Left cardiac atrium (tissue), 4 donors: ENCODE results near the gene HSPE1. TPM values are rescaled to one million over a fixed set of nuclear protein-coding genes. Genes with fewer than 3 reads are reported as not detected.
"Not testable (repeated sequence)": the region's sequence is repeated elsewhere in the genome, so short reads cannot be mapped to it uniquely, and the experiment has no call there.

Source experiments
- ATAC-seq, 2 donors: fragments of 200-7000 bp; cut with Tn5 transposase; one replicate each; pipeline ENCODE4 v1.9.1; 2020; ENCODE audit warnings: mild to moderate bottlenecking in 2 of 2, moderate library complexity in 2 of 2
- DNase-seq: peaks from one replicate; pipeline ENCODE4 v3.0.0-alpha.2; 2020
- intact Hi-C, 2 donors: fragments of 100-400 bp; cut with DNase I; formaldehyde crosslinking; loops; one replicate each; pipeline versions ENCODE4 v1.14.1 to v1.15.1; 2022 to 2023
- total RNA-seq, 2 donors: library from RNA; stranded (reverse); fragmentation: NEBNext Ultra II Directional; extraction: Animal tissue kit (Norgen Biotek cat#: 25700); gene quantifications; one replicate each; pipeline ENCODE4 v1.2.1, GENCODE V29; 2021
- donor health status: DM: no; HTN: yes; CAD: no.
- donor health status: DM: no; HTN: yes; CAD: no; lungs with severe emphysema.
- donor health status: DM: yes; HTN: yes; CAD: no.
- donor health status: Dilated cardiomyopathy.

Gene HSPE1
- total RNA-seq, 2 donors from 2014 or later, result 111 to 117 TPM

- intact Hi-C loops, result no loop called here
- no peak for ATAC-seq
- no peak for DNase-seq
Observed at GRCh38 chr2:197539734-197540133, 39.6 kb downstream of the HSPE1 start.

GRCh38 chr2:197543206-197543605 is 43.0 kb downstream of the HSPE1 start:
- intact Hi-C loops, result no loop called here
- no peak for DNase-seq
- no peak for ATAC-seq

- ATAC-seq, result no peak
- intact Hi-C loops, result no loop called here
- DNase-seq, result no peak
Observed at GRCh38 chr2:197547163-197547900, 47.2 kb downstream of the HSPE1 start.

DNA sequence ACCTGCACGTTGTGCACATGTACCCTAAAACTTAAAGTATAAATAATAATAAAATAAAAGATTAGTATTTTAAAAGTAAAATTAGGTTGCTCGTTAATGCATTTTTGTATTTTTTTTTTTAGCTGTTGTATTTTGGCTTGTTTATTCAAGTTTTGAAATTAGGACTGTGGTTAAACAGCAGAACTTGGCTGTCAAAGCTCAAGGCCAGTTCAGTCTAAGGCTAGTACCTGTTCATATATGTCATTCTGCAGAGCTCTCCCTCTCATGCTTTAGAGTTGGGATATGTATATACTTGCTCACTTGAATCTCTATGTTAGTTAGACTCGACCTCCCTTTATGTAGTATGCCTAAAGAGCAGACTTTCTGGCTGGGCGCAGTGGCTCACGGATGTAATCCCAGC is 48.4 kb downstream of the HSPE1 start:
- intact Hi-C loops, result no loop called here
- ATAC-seq (no peak), DNase-seq (no peak)

GRCh38 chr2:197551260-197551659 is 51.1 kb downstream of the HSPE1 start:
- intact Hi-C loops, DNase-seq, ATAC-seq: not testable (repeated sequence)

Other genes with a start within 250 kb of the HSPE1 start
- 10 to 100 TPM; 10.2 to 16.8 TPM for gene ANKRD44, start 189.6 kb upstream of the HSPE1 start, total RNA-seq
- 100 to 1,000 TPM; 136 to 157 TPM for gene SF3B1, start 65.4 kb upstream of the HSPE1 start, total RNA-seq
- gene COQ10B, start 46.8 kb upstream of the HSPE1 start, total RNA-seq, result 10 to 100 TPM; 23.0 to 43.4 TPM
- 100 to 1,000 TPM; 164 to 166 TPM for gene HSPD1, start 539 bp upstream of the HSPE1 start, total RNA-seq
- 10 to 100 TPM; 19.8 to 32.6 TPM for gene MOB4, start 15.7 kb downstream of the HSPE1 start, total RNA-seq
- gene RFTN2, start 175.2 kb downstream of the HSPE1 start, total RNA-seq, result 1 to 10 TPM; 3.9 to 8.6 TPM
- gene MARS2, start 205.0 kb downstream of the HSPE1 start, total RNA-seq, result 10 to 100 TPM in 1 of 2 donors, 1 to 10 TPM in 1; 6.0 to 11.0 TPM